Lower leg skin (tissue), 3 donors: ENCODE results near the gene MYO1E.

Source experiments
- POLR2A ChIP-seq, 2 donors: fragments of 450-650 bp; IDR thresholded peaks; one replicate each; pipeline ENCODE4 v1.6.1; 2016 to 2017; ENCODE audit warnings: antibody characterized with exemption in 2 of 2, mild to moderate bottlenecking in 1 of 2, moderate library complexity in 1 of 2
- TF ChIP-seq, protein P1 (sequence below), 3 donors: fragments of 450-650 bp; IDR thresholded peaks; one replicate each; pipeline ENCODE4 v1.5.1; 2016; ENCODE audit warnings: antibody characterized with exemption in 3 of 3, mild to moderate bottlenecking in 3 of 3, moderate library complexity in 2 of 3

DNA sequence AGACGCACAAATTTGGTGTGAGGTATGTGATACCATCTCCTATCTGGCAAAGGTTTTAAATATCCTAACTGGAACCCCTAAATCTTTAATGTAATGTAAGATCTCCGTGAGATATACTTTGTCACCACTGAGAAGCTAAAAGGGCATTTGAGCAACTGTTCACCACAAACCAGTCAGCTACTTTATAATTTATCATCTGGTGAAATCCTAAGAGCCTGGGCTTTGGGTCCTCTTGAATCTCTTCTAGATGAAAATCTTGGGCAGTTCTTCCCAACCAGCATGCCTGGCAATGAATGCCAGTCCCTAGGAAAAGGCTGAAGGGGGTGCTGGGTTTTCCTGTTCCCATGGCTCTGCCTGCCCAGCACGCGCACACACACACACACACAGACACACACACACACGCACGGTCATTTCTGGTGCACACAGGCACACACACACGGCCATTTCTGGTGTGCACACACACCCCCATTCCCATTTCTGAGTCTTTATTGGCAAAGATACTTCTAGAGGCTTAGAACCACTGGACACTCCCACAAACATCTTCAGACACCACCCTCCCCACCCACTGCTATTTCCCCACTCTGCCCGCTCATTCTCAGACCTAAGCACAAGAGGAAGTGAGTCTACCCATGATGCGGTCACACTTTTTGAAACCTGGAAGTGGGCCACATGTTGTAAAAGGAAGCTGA lies 72.6 kb downstream of the MYO1E start:
- TF ChIP-seq, protein P1, sequence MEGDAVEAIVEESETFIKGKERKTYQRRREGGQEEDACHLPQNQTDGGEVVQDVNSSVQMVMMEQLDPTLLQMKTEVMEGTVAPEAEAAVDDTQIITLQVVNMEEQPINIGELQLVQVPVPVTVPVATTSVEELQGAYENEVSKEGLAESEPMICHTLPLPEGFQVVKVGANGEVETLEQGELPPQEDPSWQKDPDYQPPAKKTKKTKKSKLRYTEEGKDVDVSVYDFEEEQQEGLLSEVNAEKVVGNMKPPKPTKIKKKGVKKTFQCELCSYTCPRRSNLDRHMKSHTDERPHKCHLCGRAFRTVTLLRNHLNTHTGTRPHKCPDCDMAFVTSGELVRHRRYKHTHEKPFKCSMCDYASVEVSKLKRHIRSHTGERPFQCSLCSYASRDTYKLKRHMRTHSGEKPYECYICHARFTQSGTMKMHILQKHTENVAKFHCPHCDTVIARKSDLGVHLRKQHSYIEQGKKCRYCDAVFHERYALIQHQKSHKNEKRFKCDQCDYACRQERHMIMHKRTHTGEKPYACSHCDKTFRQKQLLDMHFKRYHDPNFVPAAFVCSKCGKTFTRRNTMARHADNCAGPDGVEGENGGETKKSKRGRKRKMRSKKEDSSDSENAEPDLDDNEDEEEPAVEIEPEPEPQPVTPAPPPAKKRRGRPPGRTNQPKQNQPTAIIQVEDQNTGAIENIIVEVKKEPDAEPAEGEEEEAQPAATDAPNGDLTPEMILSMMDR (IDR thresholded peaks at IDR 0.05), result no peak
- no peak for TF ChIP-seq POLR2A (IDR thresholded peaks at IDR 0.05)
